Sigmoid colon (tissue), 7 donors: Measurements from ENCODE around the gene TTBK2. TPM values are rescaled to one million over a fixed set of nuclear protein-coding genes. Genes with fewer than 3 reads are reported as not detected.

ENCODE experiments used
- DNase-seq: peaks from one replicate; pipeline ENCODE4 v3.0.0-alpha.2; 2019
- H3K27ac ChIP-seq, 4 donors: fragments of 200-600 bp; sonication (generic); one replicate each; pipeline ENCODE4 v1.5.1; 2016 to 2019; ENCODE audit warnings: mild to moderate bottlenecking in 1 of 4
- H3K27me3 ChIP-seq, 3 donors: fragments of 200-600 bp; sonication (generic); one replicate each; pipeline ENCODE4 v1.5.1; 2019; ENCODE audit warnings: mild to moderate bottlenecking in 1 of 3
- H3K36me3 ChIP-seq, 4 donors: fragments of 200-600 bp; sonication (generic); one replicate each; pipeline ENCODE4 v1.5.1; 2016 to 2019
- H3K4me1 ChIP-seq, 4 donors: fragments of 200-600 bp; sonication (generic); one replicate each; pipeline ENCODE4 v1.5.1; 2017 to 2019
- H3K4me3 ChIP-seq, 4 donors: fragments of 200-600 bp; sonication (generic); one replicate each; pipeline ENCODE4 v1.5.1; 2017 to 2019; ENCODE audit warnings: mild to moderate bottlenecking in 2 of 4, moderate library complexity in 1 of 4
- H3K9me3 ChIP-seq, 4 donors: fragments of 200-600 bp in 3 of 4; sonication (generic) in 3 of 4; one replicate each; pipeline versions ENCODE4 v1.5.1 to v1.6.1; 2013 to 2019
- EP300 ChIP-seq, 4 donors: sonication (generic); formaldehyde crosslinking; IDR thresholded peaks; one replicate each; pipeline ENCODE4 v1.6.1; 2017; ENCODE audit warnings: antibody characterized with exemption in 4 of 4
- POLR2A ChIP-seq, 2 donors: fragments of 450-650 bp; IDR thresholded peaks; one replicate each; pipeline ENCODE4 v1.6.1; 2016; ENCODE audit warnings: antibody characterized with exemption in 2 of 2, mild to moderate bottlenecking in 2 of 2, moderate library complexity in 2 of 2
- POLR2AphosphoS5 ChIP-seq, 4 donors: sonication (generic); formaldehyde crosslinking; IDR thresholded peaks; one replicate each; pipeline ENCODE4 v1.6.1; 2017; ENCODE audit warnings: antibody characterized with exemption in 4 of 4
- WGBS, 2 donors: extraction: QIAGEN DNeasy Blood & Tissue Kit; methylation state at CpG; one replicate each; pipeline ENCODE4 v1.1.7; 2013; 5-methylcytosine and 5-hydroxymethylcytosine counted together
- intact Hi-C: fragments of 100-400 bp; cut with DNase I; formaldehyde crosslinking; loops from one replicate; pipeline ENCODE4 v1.15.1; 2023
- polyA plus RNA-seq, 3 donors: library from polyadenylated mRNA; stranded (reverse); fragments of 200-250 nt; gene quantifications; one replicate each; pipeline ENCODE4 v1.2.3, GENCODE V29; 2013
- total RNA-seq, 4 donors: library from RNA; depleted of rRNA; stranded (reverse); fragments of >200 nt; gene quantifications; one replicate each; pipeline ENCODE4 v1.1.0, GENCODE V29; 2016
- TF ChIP-seq, protein P1 (sequence below), 4 experiments: fragments of 450-650 bp in 3 of 4; fragments of 200-600 bp in 1 of 4; IDR thresholded peaks; one replicate each; pipeline ENCODE4 v1.5.1; 2016 to 2019; ENCODE audit warnings: antibody characterized with exemption in 4 of 4, mild to moderate bottlenecking in 3 of 4, moderate library complexity in 2 of 4
- donor health status: healthy with polysubstance abuse.
- donor health status: Bipolar disorder and iron deficiency.
- donor health status: healthy.

Gene TTBK2
- total and polyA plus RNA-seq, 7 donors = 1.2 to 24.8 (median 16.8) TPM

- TF ChIP-seq POLR2A (IDR thresholded peaks at IDR 0.05) = no peak
- TF ChIP-seq EP300 (IDR thresholded peaks at IDR 0.05) = no peak
- TF ChIP-seq POLR2AphosphoS5 (IDR thresholded peaks at IDR 0.05) = no peak
- TF ChIP-seq, protein P1, sequence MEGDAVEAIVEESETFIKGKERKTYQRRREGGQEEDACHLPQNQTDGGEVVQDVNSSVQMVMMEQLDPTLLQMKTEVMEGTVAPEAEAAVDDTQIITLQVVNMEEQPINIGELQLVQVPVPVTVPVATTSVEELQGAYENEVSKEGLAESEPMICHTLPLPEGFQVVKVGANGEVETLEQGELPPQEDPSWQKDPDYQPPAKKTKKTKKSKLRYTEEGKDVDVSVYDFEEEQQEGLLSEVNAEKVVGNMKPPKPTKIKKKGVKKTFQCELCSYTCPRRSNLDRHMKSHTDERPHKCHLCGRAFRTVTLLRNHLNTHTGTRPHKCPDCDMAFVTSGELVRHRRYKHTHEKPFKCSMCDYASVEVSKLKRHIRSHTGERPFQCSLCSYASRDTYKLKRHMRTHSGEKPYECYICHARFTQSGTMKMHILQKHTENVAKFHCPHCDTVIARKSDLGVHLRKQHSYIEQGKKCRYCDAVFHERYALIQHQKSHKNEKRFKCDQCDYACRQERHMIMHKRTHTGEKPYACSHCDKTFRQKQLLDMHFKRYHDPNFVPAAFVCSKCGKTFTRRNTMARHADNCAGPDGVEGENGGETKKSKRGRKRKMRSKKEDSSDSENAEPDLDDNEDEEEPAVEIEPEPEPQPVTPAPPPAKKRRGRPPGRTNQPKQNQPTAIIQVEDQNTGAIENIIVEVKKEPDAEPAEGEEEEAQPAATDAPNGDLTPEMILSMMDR (IDR thresholded peaks at IDR 0.05) = no peak
- no peak for DNase-seq
- Histone ChIP-seq H3K9me3 (peaks cover 0 to 7% (median 4%) of the 10 kb centered on the region in 4 donors), H3K4me3 (no peak overlapping the region), H3K36me3 (peaks cover 0 to 7% (median 0%) of the 10 kb centered on the region in 4 donors), H3K27me3 (no peaks in the 10 kb centered on the region), H3K27ac (no peak overlapping the region), H3K4me1 (no peaks in the 10 kb centered on the region)
- intact Hi-C loops = no loop called here
- 96 to 97% methylated on average over 1 of the region's 1 CpG for WGBS, 2 donors
Observed at GRCh38 chr15:42760759-42761158, 159.8 kb downstream of the TTBK2 start.

DNA sequence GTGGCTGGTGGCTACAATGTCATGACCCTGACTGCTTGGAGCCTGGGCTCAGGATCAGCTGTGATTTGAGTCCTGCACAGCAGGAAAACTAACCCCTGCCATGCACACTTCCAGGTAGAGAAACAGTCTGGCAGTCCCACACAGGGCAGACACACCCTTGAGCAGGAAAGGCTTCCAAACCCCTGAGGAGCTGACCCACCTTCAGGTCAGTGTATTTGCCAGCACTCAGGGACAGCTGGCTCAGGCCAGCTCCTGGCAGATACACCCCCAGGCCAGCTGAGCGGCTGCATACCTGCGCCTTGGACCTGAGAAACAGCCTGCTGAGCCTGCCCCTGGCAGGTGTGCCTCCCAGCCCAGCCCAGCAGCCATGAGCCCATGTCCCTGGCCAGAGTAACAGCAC is 161.5 kb downstream of the TTBK2 start:
- Histone ChIP-seq H3K4me3 (no peak overlapping the region), H3K9me3 (peaks cover 0 to 7% (median 4%) of the 10 kb centered on the region in 4 donors), H3K36me3 (peaks cover 0 to under 1% (median 0%) of the 10 kb centered on the region in 4 donors), H3K4me1 (no peaks in the 10 kb centered on the region), H3K27ac (no peak overlapping the region), H3K27me3 (no peaks in the 10 kb centered on the region)
- intact Hi-C loops = no loop called here
- no peak for DNase-seq
- TF ChIP-seq POLR2AphosphoS5 (IDR thresholded peaks at IDR 0.05) = no peak
- no peak for TF ChIP-seq POLR2A (IDR thresholded peaks at IDR 0.05)
- no peak for TF ChIP-seq EP300 (IDR thresholded peaks at IDR 0.05)
- TF ChIP-seq, protein P1 (IDR thresholded peaks at IDR 0.05) = no peak
- WGBS, 2 donors = 92 to 96% methylated on average over 2 of the region's 2 CpGs

- Histone ChIP-seq H3K9me3 (no peaks in the 10 kb centered on the region), H3K27ac (no peak overlapping the region), H3K4me1 (no peaks in the 10 kb centered on the region), H3K36me3 (peaks cover 0 to 32% (median 9%) of the 10 kb centered on the region in 4 donors), H3K27me3 (no peaks in the 10 kb centered on the region), H3K4me3 (no peak overlapping the region)
- WGBS, 2 donors = 93 to 94% methylated on average over 2 of the region's 2 CpGs
- DNase-seq = no peak
- no peak for TF ChIP-seq EP300 (IDR thresholded peaks at IDR 0.05)
- no peak for TF ChIP-seq POLR2AphosphoS5 (IDR thresholded peaks at IDR 0.05)
- TF ChIP-seq, protein P1 (IDR thresholded peaks at IDR 0.05) = no peak
- TF ChIP-seq POLR2A (IDR thresholded peaks at IDR 0.05) = no peak
- intact Hi-C loops = no loop called here
Observed at GRCh38 chr15:42750306-42750705, 170.3 kb downstream of the TTBK2 start.

DNA sequence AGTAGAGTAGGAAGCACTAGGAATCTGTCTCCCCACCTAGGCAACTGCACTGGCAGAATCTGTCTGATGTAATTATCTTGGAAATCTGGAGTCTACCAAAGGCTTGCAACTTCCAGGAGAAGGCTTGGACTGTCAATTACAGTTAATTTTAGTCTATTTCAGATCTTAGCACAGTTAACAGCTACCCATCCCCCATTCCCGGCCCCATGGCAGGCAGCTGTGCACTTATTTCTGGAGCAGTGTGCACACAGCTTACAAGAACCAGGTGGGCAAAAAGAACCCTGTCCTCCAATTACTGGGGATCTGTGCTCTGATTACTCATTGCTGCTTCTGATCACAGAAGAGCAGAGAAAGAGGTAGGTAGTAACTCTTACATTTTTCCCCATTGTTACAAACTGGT is 171.3 kb downstream of the TTBK2 start:
- no peaks in the 10 kb centered on the region for H3K27me3 ChIP-seq
- TF ChIP-seq, protein P1 (IDR thresholded peaks at IDR 0.05) = no peak
- no peak for TF ChIP-seq POLR2A (IDR thresholded peaks at IDR 0.05)
- TF ChIP-seq EP300 (IDR thresholded peaks at IDR 0.05) = no peak
- no peak for TF ChIP-seq POLR2AphosphoS5 (IDR thresholded peaks at IDR 0.05)
- no peak overlapping the region for H3K27ac ChIP-seq
- intact Hi-C loops = no loop called here
- H3K36me3 ChIP-seq = peaks cover 0 to 42% (median 9%) of the 10 kb centered on the region in 4 donors
- WGBS, 2 donors = 87 to 97% methylated on average over 1 of the region's 1 CpG
- H3K4me3 ChIP-seq = no peak overlapping the region
- H3K4me1 ChIP-seq = no peaks in the 10 kb centered on the region
- no peaks in the 10 kb centered on the region for H3K9me3 ChIP-seq
- DNase-seq = no peak

DNA sequence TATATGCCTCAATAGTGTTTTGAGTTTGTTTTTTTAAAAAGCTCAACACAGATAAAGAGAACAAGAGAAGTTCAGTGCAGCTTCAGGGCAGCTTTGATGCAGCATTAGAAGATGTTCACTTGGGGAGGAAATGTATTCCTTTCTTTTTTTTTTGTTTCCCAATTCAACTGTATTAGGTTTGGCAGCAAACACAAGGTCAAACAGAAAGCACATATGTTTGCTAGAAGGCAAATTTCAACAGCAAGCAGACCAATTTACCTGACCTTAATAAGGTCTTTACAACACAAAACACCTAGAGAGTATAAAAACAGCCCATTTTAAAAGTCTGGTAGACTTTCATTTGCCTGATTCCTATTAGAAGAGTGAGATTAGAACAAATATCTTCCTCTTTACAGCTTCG is 176.4 kb downstream of the TTBK2 start:
- H3K9me3 ChIP-seq = no peaks in the 10 kb centered on the region
- intact Hi-C loops = no loop called here
- peaks cover 0 to 24% (median 2%) of the 10 kb centered on the region in 4 donors for H3K36me3 ChIP-seq
- H3K27ac ChIP-seq = no peak overlapping the region
- H3K4me1 ChIP-seq = no peaks in the 10 kb centered on the region
- no peak for TF ChIP-seq POLR2AphosphoS5 (IDR thresholded peaks at IDR 0.05)
- no peak for TF ChIP-seq EP300 (IDR thresholded peaks at IDR 0.05)
- TF ChIP-seq, protein P1 (IDR thresholded peaks at IDR 0.05) = no peak
- no peak for TF ChIP-seq POLR2A (IDR thresholded peaks at IDR 0.05)
- no peaks in the 10 kb centered on the region for H3K27me3 ChIP-seq
- no peak for DNase-seq
- H3K4me3 ChIP-seq = no peak overlapping the region
- 96 to 100% methylated on average over 1 of the region's 1 CpG for WGBS, 2 donors
